Prostate gland (tissue), 2 donors: Measurements from ENCODE around the gene DLGAP4.

Experiments
- POLR2A ChIP-seq: fragments of 450-650 bp; IDR thresholded peaks from one replicate; pipeline ENCODE4 v1.6.1; 2016; ENCODE audit warnings: antibody characterized with exemption, mild to moderate bottlenecking
- POLR2AphosphoS5 ChIP-seq: sonication (generic); formaldehyde crosslinking; IDR thresholded peaks from one replicate; pipeline ENCODE4 v1.6.1; 2017; ENCODE audit warnings: antibody characterized with exemption
- TF ChIP-seq, protein P1 (sequence below), 4 experiments: fragments of 200-600 bp in 2 of 4; fragments of 450-650 bp in 2 of 4; sonication (generic) in 2 of 4; IDR thresholded peaks; 1 replicate in 3 of 4; 2 replicates in 1 of 4; pipeline ENCODE4 v1.5.1; 2016 to 2019; ENCODE audit warnings: antibody characterized with exemption in 4 of 4, mild to moderate bottlenecking in 2 of 4, moderate library complexity in 2 of 4

DNA sequence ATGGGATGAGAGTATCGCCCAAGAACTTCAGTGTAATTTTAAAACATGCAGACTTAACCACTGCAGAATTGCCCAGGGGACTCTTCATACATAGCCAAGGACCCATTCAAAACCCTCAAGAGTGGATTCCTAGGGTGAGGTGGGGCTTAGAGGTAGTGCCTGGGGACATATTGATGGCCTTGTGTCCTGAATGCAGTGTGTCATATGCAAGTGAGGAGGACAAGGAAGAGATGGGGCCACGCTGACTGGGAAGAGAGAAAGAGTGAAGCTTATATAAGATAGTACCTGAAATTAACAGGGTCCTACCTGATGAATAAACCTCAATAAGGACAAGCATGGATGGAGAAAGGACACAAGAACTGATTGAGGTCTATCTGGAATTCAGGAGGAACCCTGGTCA lies 249.1 kb downstream of the DLGAP4 start:
- TF ChIP-seq, protein P1, sequence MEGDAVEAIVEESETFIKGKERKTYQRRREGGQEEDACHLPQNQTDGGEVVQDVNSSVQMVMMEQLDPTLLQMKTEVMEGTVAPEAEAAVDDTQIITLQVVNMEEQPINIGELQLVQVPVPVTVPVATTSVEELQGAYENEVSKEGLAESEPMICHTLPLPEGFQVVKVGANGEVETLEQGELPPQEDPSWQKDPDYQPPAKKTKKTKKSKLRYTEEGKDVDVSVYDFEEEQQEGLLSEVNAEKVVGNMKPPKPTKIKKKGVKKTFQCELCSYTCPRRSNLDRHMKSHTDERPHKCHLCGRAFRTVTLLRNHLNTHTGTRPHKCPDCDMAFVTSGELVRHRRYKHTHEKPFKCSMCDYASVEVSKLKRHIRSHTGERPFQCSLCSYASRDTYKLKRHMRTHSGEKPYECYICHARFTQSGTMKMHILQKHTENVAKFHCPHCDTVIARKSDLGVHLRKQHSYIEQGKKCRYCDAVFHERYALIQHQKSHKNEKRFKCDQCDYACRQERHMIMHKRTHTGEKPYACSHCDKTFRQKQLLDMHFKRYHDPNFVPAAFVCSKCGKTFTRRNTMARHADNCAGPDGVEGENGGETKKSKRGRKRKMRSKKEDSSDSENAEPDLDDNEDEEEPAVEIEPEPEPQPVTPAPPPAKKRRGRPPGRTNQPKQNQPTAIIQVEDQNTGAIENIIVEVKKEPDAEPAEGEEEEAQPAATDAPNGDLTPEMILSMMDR (IDR thresholded peaks at IDR 0.05) = no peak
- no peak for TF ChIP-seq POLR2A
- no peak for TF ChIP-seq POLR2AphosphoS5
